HCT116 (cell line): ENCODE measurements around the gene ANO10. TPM values are rescaled to one million over a fixed set of nuclear protein-coding genes. Genes with fewer than 3 reads are reported as not detected.

ENCODE experiments used
- ATAC-seq: fragments of 200-7000 bp; cut with Tn5 transposase; 2 replicates; pipeline ENCODE4 v1.9.1; 2020; ENCODE audit warnings: mild to moderate bottlenecking, moderate library complexity
- BruUV-seq: library from RNA; stranded (reverse); fragments of 400-500 nt; replicated peaks from 2 replicates; lab custom pipeline; 2021; lab: Mats Ljungman, UMichigan
- CTCF ChIA-PET: fragments of 300-600 bp; sonication (Branson Sonifier 250); formaldehyde crosslinking; loops from one replicate; lab custom pipeline; 2021; ENCODE audit warnings: antibody characterized with exemption; lab: Charles Lee
- POLR2A ChIA-PET: fragments of 300-600, 350-600 bp; sonication (Branson Sonifier 250); formaldehyde crosslinking; loops from one replicate; lab custom pipeline; 2021; ENCODE audit warnings: antibody characterized with exemption; lab: Charles Lee
- RAD21 ChIA-PET, 2 experiments: fragments of 300-600 bp; sonication (Branson Sonifier 250); formaldehyde crosslinking; loops; one replicate each; lab custom pipeline; 2023; ENCODE audit warnings: low total read pairs in 2 of 2; ENCODE audit not compliant: uncharacterized antibody in 2 of 2, unreplicated experiment in 2 of 2, low non-redundant PET in 1 of 2; lab: Charles Lee
- DNase-seq: peaks from one replicate; pipeline ENCODE4 v3.0.0-alpha.2; 2010; ENCODE audit warnings: low read depth, low spot score
- H2AFZ ChIP-seq: fragments of 200-600 bp; shearing (Covaris generic), sonication (generic); 2 replicates; pipeline ENCODE4 v1.6.1; 2017; ENCODE audit warnings: low read depth, mixed run types, mixed read lengths, antibody characterized with exemption, low read length; ENCODE audit not compliant: poor library complexity, severe bottlenecking
- H3K27ac ChIP-seq: 2 replicates; pipeline ENCODE4 v1.5.1; 2012; ENCODE audit warnings: low read depth, low read length
- H3K27me3 ChIP-seq: fragments of 200-600 bp; sonication (generic); 2 replicates; pipeline ENCODE4 v1.6.1; 2016; ENCODE audit warnings: mixed run types, low read length, mixed read lengths; ENCODE audit not compliant: insufficient read depth
- H3K36me3 ChIP-seq, 2 experiments: fragments of 200-500 bp in 1 of 2; fragments of 200-600 bp in 1 of 2; sonication (Bioruptor generic) in 1 of 2; sonication (generic) in 1 of 2; 2 replicates each; pipeline versions ENCODE4 v1.5.1 to v1.6.1; 2014 to 2016; ENCODE audit warnings: low read length in 2 of 2, inconsistent platforms in 1 of 2, mixed read lengths in 1 of 2, mixed run types in 1 of 2; ENCODE audit not compliant: insufficient read depth in 2 of 2, control insufficient read depth in 1 of 2
- H3K4me1 ChIP-seq, 2 experiments: fragments of 200-600 bp in 1 of 2; sonication (generic) in 1 of 2; 2 replicates each; pipeline versions ENCODE4 v1.5.1 to v1.6.1; 2012 to 2017; ENCODE audit warnings: low read length in 2 of 2, inconsistent platforms in 1 of 2, mild to moderate bottlenecking in 1 of 2, mixed read lengths in 1 of 2, mixed run types in 1 of 2, moderate library complexity in 1 of 2; ENCODE audit not compliant: insufficient read depth in 2 of 2, control insufficient read depth in 1 of 2
- H3K4me2 ChIP-seq: fragments of 200-600 bp; sonication (generic); 2 replicates; pipeline ENCODE4 v1.6.1; 2017; ENCODE audit warnings: mixed run types, low read length, mixed read lengths
- H3K4me3 ChIP-seq, 2 experiments: fragments of 200-600 bp in 1 of 2; sonication (generic) in 1 of 2; replicated peaks in 1 of 2; 2 replicates each; pipeline ENCODE4 v1.5.1; 2011 to 2016; ENCODE audit warnings: low read length in 2 of 2, control low read depth in 1 of 2, low read depth in 1 of 2, mild to moderate bottlenecking in 1 of 2, mixed read lengths in 1 of 2, mixed run types in 1 of 2
- H3K79me2 ChIP-seq: fragments of 200-600 bp; sonication (generic); 2 replicates; pipeline ENCODE4 v1.6.1; 2017; ENCODE audit warnings: mild to moderate bottlenecking, mixed run types, low read length, moderate library complexity, mixed read lengths; ENCODE audit not compliant: insufficient read depth
- H3K9ac ChIP-seq: fragments of 200-600 bp; sonication (generic); 2 replicates; pipeline ENCODE4 v1.6.1; 2016; ENCODE audit warnings: low read length, mixed read lengths
- H3K9me2 ChIP-seq: fragments of 200-600 bp; sonication (generic), shearing (Covaris generic); 2 replicates; pipeline ENCODE4 v1.6.1; 2017; ENCODE audit warnings: mixed run types, mild to moderate bottlenecking, moderate library complexity; ENCODE audit not compliant: insufficient read depth
- H3K9me3 ChIP-seq, 2 experiments: fragments of 200-500 bp in 1 of 2; fragments of 200-600 bp in 1 of 2; sonication (Bioruptor generic) in 1 of 2; sonication (generic) in 1 of 2; 2 replicates each; pipeline ENCODE4 v1.6.1; 2014 to 2017; ENCODE audit warnings: low read length in 2 of 2, mixed read lengths in 2 of 2, inconsistent platforms in 1 of 2, low read depth in 1 of 2, mild to moderate bottlenecking in 1 of 2, mixed run types in 1 of 2, moderate library complexity in 1 of 2; ENCODE audit not compliant: control insufficient read depth in 1 of 2, insufficient read depth in 1 of 2
- H4K20me1 ChIP-seq: fragments of 200-600 bp; sonication (generic), shearing (Covaris generic); 2 replicates; pipeline ENCODE4 v1.6.1; 2017; ENCODE audit warnings: mixed run types, mild to moderate bottlenecking, moderate library complexity; ENCODE audit not compliant: insufficient read depth
- CBX3 ChIP-seq: IDR thresholded peaks from 2 replicates; pipeline ENCODE4 v1.6.1; 2012; ENCODE audit warnings: low read depth
- ELF1 ChIP-seq: IDR thresholded peaks from 2 replicates; pipeline ENCODE4 v1.6.1; 2012; ENCODE audit warnings: low read depth, borderline replicate concordance
- EZH2 ChIP-seq: fragments of 200-600 bp; sonication (generic); IDR thresholded peaks from 2 replicates; pipeline ENCODE4 v1.6.1; 2017; ENCODE audit warnings: antibody characterized with exemption, mixed run types
- EZH2phosphoT487 ChIP-seq: fragments of 200-600 bp; IDR thresholded peaks from 2 replicates; pipeline ENCODE4 v1.6.1; 2018; ENCODE audit warnings: antibody characterized with exemption, borderline replicate concordance
- FOSL1 ChIP-seq: IDR thresholded peaks from 2 replicates; pipeline ENCODE4 v1.6.1; 2012; ENCODE audit warnings: low read depth
- MAX ChIP-seq: IDR thresholded peaks from 2 replicates; pipeline ENCODE4 v1.6.1; 2012
- POLR2AphosphoS5 ChIP-seq: IDR thresholded peaks from 2 replicates; pipeline ENCODE4 v1.6.1; 2011; ENCODE audit warnings: mild to moderate bottlenecking, low read depth, low read length, moderate library complexity
- REST ChIP-seq: IDR thresholded peaks from 2 replicates; pipeline ENCODE4 v1.6.1; 2012; ENCODE audit warnings: low read depth
- SIN3A ChIP-seq: IDR thresholded peaks from 2 replicates; pipeline ENCODE4 v1.6.1; 2012; ENCODE audit warnings: low read depth
- SP1 ChIP-seq: IDR thresholded peaks from 2 replicates; pipeline ENCODE4 v1.6.1; 2012; ENCODE audit warnings: low read depth
- SRF ChIP-seq: IDR thresholded peaks from 2 replicates; pipeline ENCODE4 v1.6.1; 2012; ENCODE audit warnings: low read depth
- TCF7L2 ChIP-seq: IDR thresholded peaks from 2 replicates; pipeline ENCODE4 v1.7.0; 2011; ENCODE audit warnings: borderline replicate concordance, inconsistent platforms; ENCODE audit not compliant: insufficient read depth, insufficient read length; ENCODE audit errors: extremely low read depth
- YY1 ChIP-seq: IDR thresholded peaks from 2 replicates; pipeline ENCODE4 v1.6.1; 2011; ENCODE audit warnings: low read length, low read depth, moderate library complexity, mild to moderate bottlenecking; ENCODE audit not compliant: insufficient replicate concordance; ENCODE audit errors: extremely low read depth
- ZFX ChIP-seq: fragments of 450-650 bp; IDR thresholded peaks from 2 replicates; pipeline ENCODE4 v1.6.1; 2017
- ZNF274 ChIP-seq: fragments of 200-500 bp; sonication (Bioruptor generic); IDR thresholded peaks from 2 replicates; pipeline ENCODE4 v1.6.1; 2014; ENCODE audit warnings: mild to moderate bottlenecking, low read depth, low read length, inconsistent platforms
- intact Hi-C: fragments of 100-400 bp; cut with micrococcal nuclease; formaldehyde crosslinking; loops from 2 replicates; pipeline ENCODE4 v1.10.0; 2022
- total RNA-seq: library from RNA; stranded (reverse); gene quantifications from one replicate; pipeline ENCODE4 v1.2.1, GENCODE V29; 2021; ENCODE audit not compliant: unreplicated experiment
- TF ChIP-seq, protein P1 (sequence below), 3 experiments: fragments of 200-600 bp in 1 of 3; sonication (generic) in 1 of 3; IDR thresholded peaks in 2 of 3; conservative IDR thresholded peaks in 1 of 3; 2 replicates each; pipeline ENCODE4 v1.5.1; 2012 to 2017; ENCODE audit warnings: low read depth in 2 of 3, low read length in 2 of 3, antibody characterized with exemption in 1 of 3, borderline replicate concordance in 1 of 3, control low read depth in 1 of 3, mild to moderate bottlenecking in 1 of 3, mixed read lengths in 1 of 3, mixed run types in 1 of 3, moderate library complexity in 1 of 3; ENCODE audit not compliant: insufficient read depth in 1 of 3
- TF ChIP-seq, protein P2 (sequence below): IDR thresholded peaks from 2 replicates; pipeline ENCODE4 v1.6.1; 2012

The ANO10 gene
- total RNA-seq, 1 experiment from 2014 or later: 13.3 TPM

GRCh38 chr3:43426388-43426787, 195.4 kb downstream of the ANO10 start:
- no TSS peak for BruUV-seq
- no peak overlapping the region for H2AFZ ChIP-seq
- H3K79me2 ChIP-seq: no peaks in the 10 kb centered on the region
- no peaks in the 10 kb centered on the region for H3K4me1 ChIP-seq
- H3K9ac ChIP-seq: no peak overlapping the region
- intact Hi-C loops: no loop called here
- no peaks in the 10 kb centered on the region for H3K27me3 ChIP-seq
- no peak overlapping the region for H3K27ac ChIP-seq
- TF ChIP-seq EZH2phosphoT487 (no peak), SP1 (no peak), ZNF274 (no peak), FOSL1 (no peak), REST (no peak), POLR2AphosphoS5 (no peak), MAX (no peak), TCF7L2 (no peak), SRF (no peak), ZFX (no peak), SIN3A (no peak), ELF1 (no peak), CBX3 (no peak), YY1 (no peak), EZH2 (no peak)
- TF ChIP-seq, protein P1, sequence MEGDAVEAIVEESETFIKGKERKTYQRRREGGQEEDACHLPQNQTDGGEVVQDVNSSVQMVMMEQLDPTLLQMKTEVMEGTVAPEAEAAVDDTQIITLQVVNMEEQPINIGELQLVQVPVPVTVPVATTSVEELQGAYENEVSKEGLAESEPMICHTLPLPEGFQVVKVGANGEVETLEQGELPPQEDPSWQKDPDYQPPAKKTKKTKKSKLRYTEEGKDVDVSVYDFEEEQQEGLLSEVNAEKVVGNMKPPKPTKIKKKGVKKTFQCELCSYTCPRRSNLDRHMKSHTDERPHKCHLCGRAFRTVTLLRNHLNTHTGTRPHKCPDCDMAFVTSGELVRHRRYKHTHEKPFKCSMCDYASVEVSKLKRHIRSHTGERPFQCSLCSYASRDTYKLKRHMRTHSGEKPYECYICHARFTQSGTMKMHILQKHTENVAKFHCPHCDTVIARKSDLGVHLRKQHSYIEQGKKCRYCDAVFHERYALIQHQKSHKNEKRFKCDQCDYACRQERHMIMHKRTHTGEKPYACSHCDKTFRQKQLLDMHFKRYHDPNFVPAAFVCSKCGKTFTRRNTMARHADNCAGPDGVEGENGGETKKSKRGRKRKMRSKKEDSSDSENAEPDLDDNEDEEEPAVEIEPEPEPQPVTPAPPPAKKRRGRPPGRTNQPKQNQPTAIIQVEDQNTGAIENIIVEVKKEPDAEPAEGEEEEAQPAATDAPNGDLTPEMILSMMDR (IDR thresholded peaks at IDR 0.05 in 2 of 3, conservative IDR thresholded peaks at IDR 0.05 in 1 of 3; ENCODE audit: borderline replicate concordance in 1 of 3, insufficient read depth in 1 of 3, low read depth in 2 of 3, low read length in 2 of 3): no peak
- TF ChIP-seq, protein P2, sequence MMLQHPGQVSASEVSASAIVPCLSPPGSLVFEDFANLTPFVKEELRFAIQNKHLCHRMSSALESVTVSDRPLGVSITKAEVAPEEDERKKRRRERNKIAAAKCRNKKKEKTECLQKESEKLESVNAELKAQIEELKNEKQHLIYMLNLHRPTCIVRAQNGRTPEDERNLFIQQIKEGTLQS: no peak
- TF ChIP-seq, all 23 proteins: peak for 0
- Histone ChIP-seq H3K4me3 (no peak overlapping the region), H3K4me2 (no peak overlapping the region), H3K36me3 (no peaks in the 10 kb centered on the region), H3K9me3 (no peaks in the 10 kb centered on the region), H3K9me2 (no peaks in the 10 kb centered on the region), H4K20me1 (no peaks in the 10 kb centered on the region)
- CTCF ChIA-PET: no interaction called here
- RAD21 ChIA-PET: no interaction called here
- DNase-seq (no peak), ATAC-seq (no peak)
- POLR2A ChIA-PET: no interaction called here
